ENCODE measurements around the gene MMP21.

The MMP21 gene

GRCh38 chr10:125802131-125802530 is 26.5 kb upstream of the MMP21 start:
- H2AFZ ChIP-seq (ENCODE audit: low read depth), result no peak overlapping the region
- no peaks in the 10 kb centered on the region for H3K36me3 ChIP-seq (ENCODE audit: insufficient read depth)

GRCh38 chr10:125801574-125801973 is 26.0 kb upstream of the MMP21 start:
- Histone ChIP-seq H3K27ac (no peak overlapping the region), H3K4me1 (ENCODE audit: low read depth, poor library complexity, severe bottlenecking) (peaks cover 3% of the 10 kb centered on the region), H2AFZ (ENCODE audit: low read depth) (no peak overlapping the region), H3K36me3 (ENCODE audit: insufficient read depth) (no peaks in the 10 kb centered on the region), H4K20me1 (ENCODE audit: insufficient read depth) (no peaks in the 10 kb centered on the region), H3K4me3 (IDR thresholded peaks at IDR 0.05; ENCODE audit: insufficient read depth, low read depth, low read length) (no peak overlapping the region), H3K9ac (no peak overlapping the region), H3K79me2 (ENCODE audit: insufficient read depth, low read depth) (no peaks in the 10 kb centered on the region), H3K4me2 (no peak overlapping the region), H3K27me3 (ENCODE audit: insufficient read depth, low read depth) (no peaks in the 10 kb centered on the region)
- TF ChIP-seq CTCF (conservative IDR thresholded peaks at IDR 0.05; ENCODE audit: low read depth, low read length), result no peak

More at GRCh38 chr10:125802131-125802530, 26.5 kb upstream of the MMP21 start:
- no peaks in the 10 kb centered on the region for H3K27me3 ChIP-seq (ENCODE audit: insufficient read depth, low read depth)
- H3K4me1 ChIP-seq (ENCODE audit: low read depth, poor library complexity, severe bottlenecking), result no peaks in the 10 kb centered on the region
- no peaks in the 10 kb centered on the region for H4K20me1 ChIP-seq (ENCODE audit: insufficient read depth)
- no peak for TF ChIP-seq CTCF (conservative IDR thresholded peaks at IDR 0.05; ENCODE audit: low read depth, low read length)
- H3K79me2 ChIP-seq (ENCODE audit: insufficient read depth, low read depth), result no peaks in the 10 kb centered on the region
- no peak overlapping the region for H3K9ac ChIP-seq
- no peak overlapping the region for H3K4me3 ChIP-seq (IDR thresholded peaks at IDR 0.05; ENCODE audit: insufficient read depth, low read depth, low read length)
- no peak overlapping the region for H3K27ac ChIP-seq
- H3K4me2 ChIP-seq, result no peak overlapping the region

- Histone ChIP-seq H3K4me1 (ENCODE audit: low read depth, poor library complexity, severe bottlenecking) (peaks cover 20% of the 10 kb centered on the region), H4K20me1 (ENCODE audit: insufficient read depth) (no peaks in the 10 kb centered on the region), H3K27ac (no peak overlapping the region), H3K79me2 (ENCODE audit: insufficient read depth, low read depth) (no peaks in the 10 kb centered on the region), H3K4me2 (no peak overlapping the region), H3K27me3 (ENCODE audit: insufficient read depth, low read depth) (no peaks in the 10 kb centered on the region), H3K9ac (no peak overlapping the region), H2AFZ (ENCODE audit: low read depth) (no peak overlapping the region), H3K36me3 (ENCODE audit: insufficient read depth) (no peaks in the 10 kb centered on the region), H3K4me3 (IDR thresholded peaks at IDR 0.05; ENCODE audit: insufficient read depth, low read depth, low read length) (no peak overlapping the region)
- no peak for TF ChIP-seq CTCF (conservative IDR thresholded peaks at IDR 0.05; ENCODE audit: low read depth, low read length)
Measured at GRCh38 chr10:125799451-125800182, 24.0 kb upstream of the MMP21 start.

GRCh38 chr10:125797994-125798662 is 22.5 kb upstream of the MMP21 start:
- no peaks in the 10 kb centered on the region for H3K36me3 ChIP-seq (ENCODE audit: insufficient read depth)
- no peak overlapping the region for H2AFZ ChIP-seq (ENCODE audit: low read depth)
- no peaks in the 10 kb centered on the region for H3K27me3 ChIP-seq (ENCODE audit: insufficient read depth, low read depth)
- H3K79me2 ChIP-seq (ENCODE audit: insufficient read depth, low read depth), result no peaks in the 10 kb centered on the region
- no peak overlapping the region for H3K4me3 ChIP-seq (IDR thresholded peaks at IDR 0.05; ENCODE audit: insufficient read depth, low read depth, low read length)
- H3K9ac ChIP-seq, result no peak overlapping the region
- H3K4me2 ChIP-seq, result no peak overlapping the region
- H3K27ac ChIP-seq, result no peak overlapping the region
- no peaks in the 10 kb centered on the region for H4K20me1 ChIP-seq (ENCODE audit: insufficient read depth)
- no peak for TF ChIP-seq CTCF (conservative IDR thresholded peaks at IDR 0.05; ENCODE audit: low read depth, low read length)
- H3K4me1 ChIP-seq (ENCODE audit: low read depth, poor library complexity, severe bottlenecking), result peaks cover 20% of the 10 kb centered on the region

Measured in KMS-11 (cell line).